ENCODE measurements around the gene NUTF2.
"Not testable (repeated sequence)": the region's sequence is repeated elsewhere in the genome, so short reads cannot be mapped to it uniquely, and the experiment has no call there.

The NUTF2 gene

GRCh38 chr16:67846320-67847063 is at the start of gene NUTF2:
NUTF2 (plus strand) TSS chr16:67846933; CDS start chr16:67865131, 18,198 bp downstream.
- peak; percentile 94 for DNase-seq

- DNase-seq = no peak
These were observed 46.3 kb upstream of the NUTF2 start for GRCh38 chr16:67800338-67800926.

- DNase-seq = no peak
These were observed 45.5 kb upstream of the NUTF2 start for GRCh38 chr16:67801241-67801640.

GRCh38 chr16:67801883-67802282 is 44.9 kb upstream of the NUTF2 start:
- peak; percentile 56 for DNase-seq

- DNase-seq = peak; percentile 62
These were observed 42.8 kb upstream of the NUTF2 start for GRCh38 chr16:67803894-67804293.

- no peak for DNase-seq
These were observed 41.7 kb upstream of the NUTF2 start for GRCh38 chr16:67804853-67805542.

GRCh38 chr16:67805718-67806427 is 40.9 kb upstream of the NUTF2 start:
- no peak for DNase-seq

- peak; percentile 99 for DNase-seq
These were observed 40.1 kb upstream of the NUTF2 start, which contains the start of the genes RANBP10 and TSNAXIP1 for GRCh38 chr16:67806428-67807147. RANBP10 (minus strand) TSS chr16:67806560; CDS start chr16:67806536, 24 bp downstream. TSNAXIP1 (plus strand) TSS chr16:67806889; CDS start chr16:67807150, 261 bp downstream.

- DNase-seq = no peak
These were observed 39.5 kb upstream of the NUTF2 start for GRCh38 chr16:67807148-67807682.

- no peak for DNase-seq
These were observed 34.8 kb upstream of the NUTF2 start for GRCh38 chr16:67811899-67812298.

- no peak for DNase-seq
These were observed 32.2 kb upstream of the NUTF2 start for GRCh38 chr16:67814567-67814966.

GRCh38 chr16:67820608-67821259 is 26.0 kb upstream of the NUTF2 start:
- DNase-seq = no peak

- DNase-seq = no peak
These were observed 24.2 kb upstream of the NUTF2 start for GRCh38 chr16:67822511-67822910.

- no peak for DNase-seq
These were observed 21.6 kb upstream of the NUTF2 start for GRCh38 chr16:67825119-67825518.

GRCh38 chr16:67825906-67826305 is 20.8 kb upstream of the NUTF2 start:
- DNase-seq = no peak

- no peak for DNase-seq
These were observed 18.1 kb upstream of the NUTF2 start for GRCh38 chr16:67828651-67829050.

GRCh38 chr16:67833030-67833414 is 13.7 kb upstream of the NUTF2 start:
- DNase-seq = no peak

- peak; percentile 90 for DNase-seq
These were observed 13.1 kb upstream of the NUTF2 start for GRCh38 chr16:67833415-67834241.

- DNase-seq = no peak
These were observed 12.5 kb upstream of the NUTF2 start for GRCh38 chr16:67834242-67834614.

- not testable (repeated sequence) for DNase-seq
These were observed 9.5 kb upstream of the NUTF2 start for GRCh38 chr16:67837190-67837589.

- DNase-seq = no peak
These were observed 8.9 kb upstream of the NUTF2 start for GRCh38 chr16:67837811-67838210.

All from CD4-positive, alpha-beta T cell treated with Interferon gamma for 1 hour (primary cell).